GM23338 (cell line): ENCODE measurements around the gene NTM. TPM values are rescaled to one million over a fixed set of nuclear protein-coding genes. Genes with fewer than 3 reads are reported as not detected.

Source experiments
- ATAC-seq: fragments of 200-7000 bp; cut with Tn5 transposase; 3 replicates; pipeline ENCODE4 v1.9.1; 2020
- DNase-seq: peaks from one replicate; pipeline ENCODE4 v3.0.0-alpha.2; 2015; ENCODE audit warnings: low spot score
- H2AFZ ChIP-seq: fragments of 200-600 bp; sonication (generic); 2 replicates; pipeline ENCODE4 v1.8.0; 2016; ENCODE audit warnings: antibody characterized with exemption, mild to moderate bottlenecking, moderate library complexity
- H3F3A ChIP-seq: fragments of 200-600 bp; sonication (generic); replicated peaks from 2 replicates; pipeline ENCODE4 v1.8.0; 2017; ENCODE audit warnings: antibody characterized with exemption, mixed run types, low read depth
- H3K27ac ChIP-seq: fragments of 200-600 bp; sonication (generic); 2 replicates; pipeline ENCODE4 v1.6.1; 2016; ENCODE audit warnings: low read depth
- H3K27me3 ChIP-seq: fragments of 200-600 bp; sonication (generic); 2 replicates; pipeline ENCODE4 v1.8.0; 2016; ENCODE audit warnings: mild to moderate bottlenecking, mixed run types, moderate library complexity; ENCODE audit not compliant: insufficient read depth
- H3K36me3 ChIP-seq: fragments of 200-600 bp; sonication (generic); 2 replicates; pipeline ENCODE4 v1.8.0; 2016; ENCODE audit warnings: mild to moderate bottlenecking; ENCODE audit not compliant: insufficient read depth
- H3K4me1 ChIP-seq: fragments of 200-600 bp; sonication (generic); 2 replicates; pipeline ENCODE4 v1.8.0; 2016; ENCODE audit warnings: mild to moderate bottlenecking, moderate library complexity; ENCODE audit not compliant: insufficient read depth
- H3K4me2 ChIP-seq: fragments of 200-600 bp; sonication (generic); 2 replicates; pipeline ENCODE4 v1.7.1; 2017; ENCODE audit warnings: mixed run types
- H3K4me3 ChIP-seq: fragments of 200-600 bp; sonication (generic); 2 replicates; pipeline ENCODE4 v1.6.1; 2016; ENCODE audit warnings: mixed run types
- H3K79me2 ChIP-seq: fragments of 200-600 bp; sonication (generic); replicated peaks from 2 replicates; pipeline ENCODE4 v1.8.0; 2017; ENCODE audit warnings: mild to moderate bottlenecking; ENCODE audit not compliant: insufficient read depth
- H3K9me2 ChIP-seq: fragments of 200-600 bp; sonication (generic); 2 replicates; pipeline ENCODE4 v1.8.0; 2017; ENCODE audit not compliant: insufficient read depth
- H4K20me1 ChIP-seq: fragments of 200-600 bp; sonication (generic); replicated peaks from 2 replicates; pipeline ENCODE4 v1.8.0; 2017; ENCODE audit warnings: mild to moderate bottlenecking; ENCODE audit not compliant: insufficient read depth
- H3K27ac Mint-ChIP-seq: 2 replicates; pipeline ENCODE4 v1.8.0; 2020; ENCODE audit warnings: inconsistent platforms, mild to moderate bottlenecking, moderate library complexity, mixed read lengths
- H3K27me3 Mint-ChIP-seq: 3 replicates; pipeline ENCODE4 v1.8.0; 2022; ENCODE audit warnings: low read depth, mild to moderate bottlenecking, moderate library complexity, mixed read lengths, inconsistent platforms; ENCODE audit not compliant: insufficient read depth, poor library complexity
- H3K36me3 Mint-ChIP-seq: 3 replicates; pipeline ENCODE4 v1.8.0; 2021; ENCODE audit warnings: low read depth, mild to moderate bottlenecking, inconsistent platforms, moderate library complexity, mixed read lengths
- H3K4me1 Mint-ChIP-seq: 3 replicates; pipeline ENCODE4 v1.8.0; 2020; ENCODE audit warnings: mild to moderate bottlenecking, inconsistent platforms, mixed read lengths
- H3K4me3 Mint-ChIP-seq: 3 replicates; pipeline ENCODE4 v1.8.0; 2021; ENCODE audit warnings: moderate library complexity, mild to moderate bottlenecking, inconsistent platforms, mixed read lengths
- H3K9me3 Mint-ChIP-seq: 3 replicates; pipeline ENCODE4 v1.8.0; 2020; ENCODE audit warnings: moderate library complexity, mild to moderate bottlenecking, inconsistent platforms, mixed read lengths
- CREB1 ChIP-seq: fragments of 250-450 bp; sonication (Bioruptor Pico); IDR thresholded peaks from 2 replicates; pipeline ENCODE4 v1.5.0; 2020; ENCODE audit warnings: low read depth, mild to moderate bottlenecking, moderate library complexity
- EZH2 ChIP-seq: fragments of 200-600 bp; sonication (generic); IDR thresholded peaks from one replicate; pipeline ENCODE4 v1.8.0; 2017; ENCODE audit warnings: antibody characterized with exemption, mild to moderate bottlenecking, low read depth; ENCODE audit not compliant: unreplicated experiment
- EZH2phosphoT487 ChIP-seq: fragments of 200-600 bp; sonication (generic); IDR thresholded peaks from one replicate; pipeline ENCODE4 v1.8.1; 2018; ENCODE audit warnings: antibody characterized with exemption; ENCODE audit not compliant: unreplicated experiment
- NANOG ChIP-seq: IDR thresholded peaks from 2 replicates; pipeline ENCODE4 v1.6.1; 2016; ENCODE audit warnings: antibody characterized with exemption, borderline replicate concordance
- POLR2AphosphoS5 ChIP-seq: IDR thresholded peaks from 2 replicates; pipeline ENCODE4 v1.6.1; 2016; ENCODE audit warnings: antibody characterized with exemption, low read depth
- STAT1 ChIP-seq: IDR thresholded peaks from one replicate; pipeline ENCODE4 v1.6.1; 2016; ENCODE audit warnings: antibody characterized with exemption; ENCODE audit not compliant: unreplicated experiment
- ZNF114 ChIP-seq: fragments of 250-450 bp; sonication (Bioruptor Pico); IDR thresholded peaks from 2 replicates; pipeline ENCODE4 v1.5.0; 2020; ENCODE audit warnings: mild to moderate bottlenecking, moderate library complexity
- ZNF331 ChIP-seq: fragments of 250-450 bp; sonication (Bioruptor Pico); IDR thresholded peaks from 2 replicates; pipeline ENCODE4 v1.5.0; 2020; ENCODE audit warnings: low read depth, mild to moderate bottlenecking, moderate library complexity
- polyA plus RNA-seq: library from polyadenylated mRNA; unstranded; fragments of >200 nt; fragmentation: Nextera tagmentation; extraction: Ambion mirVana; gene quantifications from 2 replicates; pipeline ENCODE4 v1.2.1, GENCODE V29; 2016
- total RNA-seq: library from RNA; depleted of rRNA; stranded (reverse); fragments of >200 nt; shearing (Covaris generic); gene quantifications from 2 replicates; pipeline ENCODE4 v1.2.3, GENCODE V29; 2014
- TF ChIP-seq, protein P1 (sequence below), 2 experiments: fragments of 200-600 bp in 1 of 2; sonication (generic) in 1 of 2; conservative IDR thresholded peaks; 2 replicates each; pipeline versions ENCODE4 v1.5.1 to v1.6.1; 2016 to 2017; ENCODE audit warnings: antibody characterized with exemption in 2 of 2, low read depth in 2 of 2, mild to moderate bottlenecking in 2 of 2, moderate library complexity in 1 of 2
- TF ChIP-seq, protein P2 (sequence below): IDR thresholded peaks from one replicate; pipeline ENCODE4 v1.6.1; 2018; ENCODE audit warnings: antibody characterized with exemption; ENCODE audit not compliant: unreplicated experiment
- TF ChIP-seq, protein P3 (sequence below): IDR thresholded peaks from 2 replicates; pipeline ENCODE4 v1.6.1; 2016; ENCODE audit warnings: antibody characterized with exemption

The NTM gene
- total and polyA plus RNA-seq, 2 experiments from 2014 or later, result 10.6 to 14.6 TPM

DNA sequence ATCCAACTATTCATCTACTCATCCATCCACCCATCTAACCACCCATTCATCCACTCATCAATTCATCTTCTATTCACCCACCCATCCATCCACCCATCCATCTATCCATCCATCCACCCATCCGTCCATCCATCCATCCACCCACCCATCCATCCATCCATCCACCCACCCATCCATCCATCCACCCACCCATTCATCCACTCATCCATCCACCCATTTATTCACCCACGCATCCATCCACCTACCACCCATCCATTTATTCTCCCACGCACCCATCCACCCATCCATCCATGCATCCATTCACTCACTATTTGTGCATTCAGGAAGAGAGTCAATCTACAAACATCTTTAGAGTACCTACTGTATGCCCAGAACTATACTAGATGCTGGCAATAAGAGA lies 482.3 kb downstream of the NTM start:
- Mint-ChIP-seq H3K27ac (no peak overlapping the region), H3K4me3 (no peak overlapping the region), H3K9me3 (no peaks in the 10 kb centered on the region), H3K4me1 (peaks cover 30% of the 10 kb centered on the region), H3K27me3 (peaks cover 5% of the 10 kb centered on the region), H3K36me3 (no peaks in the 10 kb centered on the region)
- Histone ChIP-seq H3K4me2 (no peak overlapping the region), H3K4me3 (no peak overlapping the region), H3K27ac (no peak overlapping the region), H2AFZ (no peak overlapping the region), H3K9me2 (no peaks in the 10 kb centered on the region), H3F3A (no peaks in the 10 kb centered on the region), H3K27me3 (no peaks in the 10 kb centered on the region), H3K36me3 (no peaks in the 10 kb centered on the region), H4K20me1 (no peaks in the 10 kb centered on the region), H3K79me2 (no peaks in the 10 kb centered on the region), H3K4me1 (peaks cover 26% of the 10 kb centered on the region)
- TF ChIP-seq NANOG, result no peak
- TF ChIP-seq, protein P1, sequence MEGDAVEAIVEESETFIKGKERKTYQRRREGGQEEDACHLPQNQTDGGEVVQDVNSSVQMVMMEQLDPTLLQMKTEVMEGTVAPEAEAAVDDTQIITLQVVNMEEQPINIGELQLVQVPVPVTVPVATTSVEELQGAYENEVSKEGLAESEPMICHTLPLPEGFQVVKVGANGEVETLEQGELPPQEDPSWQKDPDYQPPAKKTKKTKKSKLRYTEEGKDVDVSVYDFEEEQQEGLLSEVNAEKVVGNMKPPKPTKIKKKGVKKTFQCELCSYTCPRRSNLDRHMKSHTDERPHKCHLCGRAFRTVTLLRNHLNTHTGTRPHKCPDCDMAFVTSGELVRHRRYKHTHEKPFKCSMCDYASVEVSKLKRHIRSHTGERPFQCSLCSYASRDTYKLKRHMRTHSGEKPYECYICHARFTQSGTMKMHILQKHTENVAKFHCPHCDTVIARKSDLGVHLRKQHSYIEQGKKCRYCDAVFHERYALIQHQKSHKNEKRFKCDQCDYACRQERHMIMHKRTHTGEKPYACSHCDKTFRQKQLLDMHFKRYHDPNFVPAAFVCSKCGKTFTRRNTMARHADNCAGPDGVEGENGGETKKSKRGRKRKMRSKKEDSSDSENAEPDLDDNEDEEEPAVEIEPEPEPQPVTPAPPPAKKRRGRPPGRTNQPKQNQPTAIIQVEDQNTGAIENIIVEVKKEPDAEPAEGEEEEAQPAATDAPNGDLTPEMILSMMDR (conservative IDR thresholded peaks at IDR 0.05; ENCODE audit: low read depth in 2 of 2), result no peak
- ATAC-seq (no peak), DNase-seq (no peak)

DNA sequence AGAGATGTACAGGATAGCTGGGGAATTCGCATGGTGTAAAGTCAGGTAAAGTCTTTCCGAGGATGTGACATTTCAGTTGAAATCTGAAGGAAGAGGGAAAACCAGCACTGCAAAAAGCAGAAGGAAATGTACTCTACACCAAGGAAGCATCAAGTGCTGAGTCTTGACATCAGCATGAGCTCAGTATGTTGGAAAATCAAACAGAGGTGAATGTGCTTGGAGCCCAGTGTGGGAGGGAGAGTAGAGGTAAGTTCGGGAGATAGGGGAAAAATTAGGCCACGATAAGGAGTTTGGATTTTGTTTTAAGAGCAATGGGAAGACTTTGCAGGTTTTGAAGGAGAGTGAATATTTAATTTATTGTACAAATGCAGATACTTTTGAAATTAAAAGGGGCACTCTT lies 484.0 kb downstream of the NTM start:
- DNase-seq (no peak), ATAC-seq (no peak)
- Histone ChIP-seq H3K4me2 (no peak overlapping the region), H3K79me2 (no peaks in the 10 kb centered on the region), H3K4me3 (no peak overlapping the region), H3K27ac (no peak overlapping the region), H4K20me1 (no peaks in the 10 kb centered on the region), H3K4me1 (peaks cover 34% of the 10 kb centered on the region), H2AFZ (no peak overlapping the region), H3K36me3 (no peaks in the 10 kb centered on the region), H3K9me2 (no peaks in the 10 kb centered on the region), H3K27me3 (no peaks in the 10 kb centered on the region), H3F3A (no peaks in the 10 kb centered on the region)
- Mint-ChIP-seq H3K9me3 (no peaks in the 10 kb centered on the region), H3K27me3 (peaks cover 3% of the 10 kb centered on the region), H3K27ac (no peak overlapping the region), H3K4me1 (peaks cover 19% of the 10 kb centered on the region), H3K36me3 (no peaks in the 10 kb centered on the region), H3K4me3 (no peak overlapping the region)
- TF ChIP-seq STAT1, result no peak
- TF ChIP-seq ZNF114 (CRISPR knock-in tag), result no peak
- TF ChIP-seq EZH2, result no peak
- TF ChIP-seq, protein P2, sequence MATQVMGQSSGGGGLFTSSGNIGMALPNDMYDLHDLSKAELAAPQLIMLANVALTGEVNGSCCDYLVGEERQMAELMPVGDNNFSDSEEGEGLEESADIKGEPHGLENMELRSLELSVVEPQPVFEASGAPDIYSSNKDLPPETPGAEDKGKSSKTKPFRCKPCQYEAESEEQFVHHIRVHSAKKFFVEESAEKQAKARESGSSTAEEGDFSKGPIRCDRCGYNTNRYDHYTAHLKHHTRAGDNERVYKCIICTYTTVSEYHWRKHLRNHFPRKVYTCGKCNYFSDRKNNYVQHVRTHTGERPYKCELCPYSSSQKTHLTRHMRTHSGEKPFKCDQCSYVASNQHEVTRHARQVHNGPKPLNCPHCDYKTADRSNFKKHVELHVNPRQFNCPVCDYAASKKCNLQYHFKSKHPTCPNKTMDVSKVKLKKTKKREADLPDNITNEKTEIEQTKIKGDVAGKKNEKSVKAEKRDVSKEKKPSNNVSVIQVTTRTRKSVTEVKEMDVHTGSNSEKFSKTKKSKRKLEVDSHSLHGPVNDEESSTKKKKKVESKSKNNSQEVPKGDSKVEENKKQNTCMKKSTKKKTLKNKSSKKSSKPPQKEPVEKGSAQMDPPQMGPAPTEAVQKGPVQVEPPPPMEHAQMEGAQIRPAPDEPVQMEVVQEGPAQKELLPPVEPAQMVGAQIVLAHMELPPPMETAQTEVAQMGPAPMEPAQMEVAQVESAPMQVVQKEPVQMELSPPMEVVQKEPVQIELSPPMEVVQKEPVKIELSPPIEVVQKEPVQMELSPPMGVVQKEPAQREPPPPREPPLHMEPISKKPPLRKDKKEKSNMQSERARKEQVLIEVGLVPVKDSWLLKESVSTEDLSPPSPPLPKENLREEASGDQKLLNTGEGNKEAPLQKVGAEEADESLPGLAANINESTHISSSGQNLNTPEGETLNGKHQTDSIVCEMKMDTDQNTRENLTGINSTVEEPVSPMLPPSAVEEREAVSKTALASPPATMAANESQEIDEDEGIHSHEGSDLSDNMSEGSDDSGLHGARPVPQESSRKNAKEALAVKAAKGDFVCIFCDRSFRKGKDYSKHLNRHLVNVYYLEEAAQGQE, result no peak
- TF ChIP-seq POLR2AphosphoS5, result no peak
- TF ChIP-seq, protein P3, sequence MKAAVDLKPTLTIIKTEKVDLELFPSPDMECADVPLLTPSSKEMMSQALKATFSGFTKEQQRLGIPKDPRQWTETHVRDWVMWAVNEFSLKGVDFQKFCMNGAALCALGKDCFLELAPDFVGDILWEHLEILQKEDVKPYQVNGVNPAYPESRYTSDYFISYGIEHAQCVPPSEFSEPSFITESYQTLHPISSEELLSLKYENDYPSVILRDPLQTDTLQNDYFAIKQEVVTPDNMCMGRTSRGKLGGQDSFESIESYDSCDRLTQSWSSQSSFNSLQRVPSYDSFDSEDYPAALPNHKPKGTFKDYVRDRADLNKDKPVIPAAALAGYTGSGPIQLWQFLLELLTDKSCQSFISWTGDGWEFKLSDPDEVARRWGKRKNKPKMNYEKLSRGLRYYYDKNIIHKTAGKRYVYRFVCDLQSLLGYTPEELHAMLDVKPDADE, result no peak
- TF ChIP-seq CREB1, result no peak
- TF ChIP-seq ZNF331 (CRISPR knock-in tag), result no peak
- no peak for TF ChIP-seq EZH2phosphoT487
